ENCODE data around the gene RAD51AP1.
A peak's percentile ranks its signal among the peaks of the same experiment; 100 is the strongest.

RAD51AP1 gene

GRCh38 chr12:4539167-4539870 lies 629 bp downstream of the RAD51AP1 start:
- in situ Hi-C loops (cut with HindIII; ENCODE audit: low pct_ligation_motif_present, low pct_unique_long_range_greater_than_20kb, low sequenced_read_pairs), result no loop called here
- DNase-seq, result peak; percentile 61

- in situ Hi-C loops (cut with HindIII; ENCODE audit: low pct_ligation_motif_present, low pct_unique_long_range_greater_than_20kb, low sequenced_read_pairs), result no loop called here
- no peak for DNase-seq
Observed at GRCh38 chr12:4540170-4540569, 1.5 kb downstream of the RAD51AP1 start.

GRCh38 chr12:4540638-4541037 lies 1.9 kb downstream of the RAD51AP1 start:
- no peak for DNase-seq
- in situ Hi-C loops (cut with HindIII; ENCODE audit: low pct_ligation_motif_present, low pct_unique_long_range_greater_than_20kb, low sequenced_read_pairs), result no loop called here

DNA sequence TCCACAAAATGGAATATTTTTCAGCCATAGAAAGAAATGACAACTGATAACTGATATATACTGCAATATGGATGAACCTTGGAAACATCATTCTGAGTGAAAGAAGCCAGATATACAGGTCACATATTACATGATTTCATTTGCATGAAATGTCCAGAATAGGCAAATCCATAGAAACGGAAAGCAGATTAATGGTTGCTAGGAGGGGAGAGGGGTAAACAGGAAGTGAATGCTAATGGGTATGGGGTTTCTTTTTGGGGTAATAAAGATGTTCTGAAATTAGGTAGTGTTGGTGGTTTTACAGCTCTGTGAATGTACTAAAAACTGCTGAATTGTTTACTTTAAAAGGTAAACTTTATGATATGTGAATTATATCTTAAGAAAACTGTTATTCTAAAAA lies 6.5 kb downstream of the RAD51AP1 start:
- no peak for DNase-seq
- in situ Hi-C loops (cut with HindIII; ENCODE audit: low pct_ligation_motif_present, low pct_unique_long_range_greater_than_20kb, low sequenced_read_pairs), result no loop called here

DNA sequence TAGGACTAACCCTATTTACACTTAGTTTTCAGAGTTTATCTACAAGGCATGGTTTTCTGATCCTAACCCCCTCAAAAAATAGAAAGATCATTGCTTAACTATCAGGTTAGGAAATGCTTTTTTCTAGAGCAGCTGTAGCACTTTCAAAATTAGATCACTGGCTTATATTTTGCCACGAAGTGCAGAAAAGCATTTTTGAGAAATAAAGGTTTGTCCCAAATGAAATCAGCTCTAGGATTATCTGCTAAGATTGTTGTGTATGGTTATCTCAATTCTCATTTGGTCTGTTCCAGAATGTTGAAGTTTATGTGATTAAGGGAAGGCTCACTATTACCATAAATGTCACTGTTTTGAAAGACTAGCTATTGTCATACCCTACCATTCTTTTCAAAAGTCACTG lies 13.5 kb downstream of the RAD51AP1 start:
- in situ Hi-C loops (cut with HindIII; ENCODE audit: low pct_ligation_motif_present, low pct_unique_long_range_greater_than_20kb, low sequenced_read_pairs), result no loop called here
- DNase-seq, result no peak

DNA sequence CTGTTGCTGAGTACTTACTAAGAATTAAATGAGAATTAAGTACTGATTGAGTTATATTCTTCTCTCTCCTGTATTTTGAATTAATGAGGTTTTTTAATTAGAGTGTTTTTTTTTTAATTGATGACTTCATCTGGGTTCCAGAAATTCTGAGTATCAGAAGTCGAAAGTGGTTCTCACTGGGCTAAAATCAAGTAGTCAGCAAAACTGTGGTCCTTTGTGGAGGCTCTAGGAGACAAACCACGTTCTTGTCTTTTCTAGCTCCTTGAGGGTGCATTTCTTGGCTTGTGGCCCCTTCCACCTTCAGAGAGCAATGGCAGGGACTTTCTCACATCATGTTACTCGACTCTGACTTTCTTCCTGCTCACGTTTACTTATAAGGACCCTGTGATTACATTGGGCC lies 15.3 kb downstream of the RAD51AP1 start:
- no peak for DNase-seq

DNA sequence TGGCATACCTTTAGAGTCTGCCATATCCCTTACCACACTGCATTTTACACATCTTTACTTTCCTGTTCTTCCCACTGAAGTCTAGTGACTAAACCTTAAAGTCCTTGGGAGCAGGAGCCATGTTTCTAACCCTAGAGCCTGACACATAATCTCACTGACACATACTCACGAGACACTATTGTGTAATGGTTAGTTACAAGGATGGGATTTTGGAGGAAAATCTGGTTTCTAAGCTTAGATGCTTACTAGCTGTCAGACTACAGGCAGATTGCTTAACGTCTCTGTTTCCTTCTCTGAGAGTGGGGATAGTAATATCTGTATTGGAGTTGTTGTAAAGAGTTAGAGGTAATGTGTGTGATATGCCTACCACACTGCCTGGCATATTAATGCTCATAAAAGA lies 17.1 kb downstream of the RAD51AP1 start:
- in situ Hi-C loops (cut with HindIII; ENCODE audit: low pct_ligation_motif_present, low pct_unique_long_range_greater_than_20kb, low sequenced_read_pairs), result no loop called here

More for the DNA sequence above, 15.3 kb downstream of the RAD51AP1 start:
- in situ Hi-C loops (cut with HindIII; ENCODE audit: low pct_ligation_motif_present, low pct_unique_long_range_greater_than_20kb, low sequenced_read_pairs), result no loop called here

GRCh38 chr12:4556735-4557530 lies 18.2 kb downstream of the RAD51AP1 start:
- DNase-seq, result no peak
- in situ Hi-C loops (cut with HindIII; ENCODE audit: low pct_ligation_motif_present, low pct_unique_long_range_greater_than_20kb, low sequenced_read_pairs), result no loop called here

More for the DNA sequence above, 17.1 kb downstream of the RAD51AP1 start:
- no peak for DNase-seq

GRCh38 chr12:4557586-4557985 lies 18.9 kb downstream of the RAD51AP1 start:
- in situ Hi-C loops (cut with HindIII; ENCODE audit: low pct_ligation_motif_present, low pct_unique_long_range_greater_than_20kb, low sequenced_read_pairs), result no loop called here
- no peak for DNase-seq

- in situ Hi-C loops (cut with HindIII; ENCODE audit: low pct_ligation_motif_present, low pct_unique_long_range_greater_than_20kb, low sequenced_read_pairs), result no loop called here
- DNase-seq, result no peak
Observed at GRCh38 chr12:4558171-4558570, 19.5 kb downstream of the RAD51AP1 start.

- in situ Hi-C loops (cut with HindIII; ENCODE audit: low pct_ligation_motif_present, low pct_unique_long_range_greater_than_20kb, low sequenced_read_pairs), result no loop called here
- DNase-seq, result peak; percentile 84
Observed at GRCh38 chr12:4562034-4562657, 23.5 kb downstream of the RAD51AP1 start, which contains the start of gene DYRK4. TSS of gene DYRK4 (plus strand) at chr12:4562208. CDS start at chr12:4562246, 38 bp downstream.

DNA sequence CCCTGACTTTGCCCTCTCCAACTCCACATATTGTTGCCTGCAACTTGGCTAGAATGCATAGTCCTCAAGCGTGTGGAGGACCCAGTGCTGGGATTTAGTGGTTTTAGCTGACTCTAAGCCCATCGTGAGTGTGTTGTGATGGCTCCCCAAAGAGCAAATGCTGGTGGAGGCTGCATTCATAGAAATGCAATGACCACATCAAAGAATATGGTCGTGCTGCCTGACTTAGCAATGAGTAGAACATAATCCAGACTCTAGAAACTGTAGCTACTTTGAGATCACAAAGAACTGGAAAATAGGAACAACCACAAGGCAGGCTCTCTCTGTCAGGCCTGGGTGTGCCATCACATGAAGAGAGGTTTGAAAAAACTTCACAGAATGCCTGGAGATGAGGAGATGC lies 24.6 kb downstream of the RAD51AP1 start:
- no peak for DNase-seq
- in situ Hi-C loops (cut with HindIII; ENCODE audit: low pct_ligation_motif_present, low pct_unique_long_range_greater_than_20kb, low sequenced_read_pairs), result no loop called here

DNA sequence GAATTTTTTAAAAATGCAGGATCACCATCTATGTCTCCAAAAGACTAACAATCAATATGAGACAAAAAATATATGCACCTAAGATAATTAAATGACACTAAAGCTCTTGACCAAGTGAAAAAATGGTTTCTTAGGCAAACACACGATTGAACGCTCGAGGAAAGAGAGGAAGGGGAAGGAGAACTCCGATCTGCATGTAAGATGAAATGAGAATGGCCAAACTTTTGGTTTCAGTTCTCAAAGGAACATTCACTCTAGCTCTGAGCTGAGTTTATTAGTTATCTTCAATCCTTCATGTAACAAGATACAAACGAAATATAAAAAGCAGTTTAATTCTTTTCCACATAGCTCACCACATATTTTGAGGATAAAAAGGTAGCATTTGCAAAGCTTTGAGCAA lies 26.1 kb downstream of the RAD51AP1 start:
- no peak for DNase-seq
- in situ Hi-C loops (cut with HindIII; ENCODE audit: low pct_ligation_motif_present, low pct_unique_long_range_greater_than_20kb, low sequenced_read_pairs), result no loop called here

GRCh38 chr12:4566474-4566873 lies 27.8 kb downstream of the RAD51AP1 start:
- DNase-seq, result no peak
- in situ Hi-C loops (cut with HindIII; ENCODE audit: low pct_ligation_motif_present, low pct_unique_long_range_greater_than_20kb, low sequenced_read_pairs), result no loop called here

GRCh38 chr12:4567073-4567881 lies 28.6 kb downstream of the RAD51AP1 start:
- no peak for DNase-seq
- in situ Hi-C loops (cut with HindIII; ENCODE audit: low pct_ligation_motif_present, low pct_unique_long_range_greater_than_20kb, low sequenced_read_pairs), result no loop called here

- DNase-seq, result no peak
- in situ Hi-C loops (cut with HindIII; ENCODE audit: low pct_ligation_motif_present, low pct_unique_long_range_greater_than_20kb, low sequenced_read_pairs), result no loop called here
Observed at GRCh38 chr12:4569261-4569660, 30.6 kb downstream of the RAD51AP1 start.

DNA sequence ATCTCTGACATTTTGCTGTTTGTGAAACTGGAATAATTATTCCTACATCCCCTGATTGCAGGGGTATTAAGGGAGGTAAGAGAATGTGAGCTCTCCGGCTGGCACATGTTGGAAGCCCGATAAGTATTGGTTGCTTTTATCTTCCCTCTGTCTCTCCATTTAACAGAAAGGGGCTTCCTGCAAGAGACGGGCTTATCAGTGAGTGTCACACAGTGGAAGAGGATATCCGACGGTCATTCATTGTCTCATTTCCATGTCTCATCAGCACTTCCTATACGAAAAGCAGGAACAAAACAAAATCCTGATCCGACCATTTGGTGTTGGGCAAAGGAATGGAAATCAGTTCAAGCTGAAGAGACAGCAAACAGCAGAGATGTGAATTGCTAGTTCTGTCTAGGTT lies 34.0 kb downstream of the RAD51AP1 start:
- DNase-seq, result no peak
- in situ Hi-C loops (cut with HindIII; ENCODE audit: low pct_ligation_motif_present, low pct_unique_long_range_greater_than_20kb, low sequenced_read_pairs), result no loop called here

- in situ Hi-C loops (cut with HindIII; ENCODE audit: low pct_ligation_motif_present, low pct_unique_long_range_greater_than_20kb, low sequenced_read_pairs), result no loop called here
- peak; percentile 16 for DNase-seq
Observed at GRCh38 chr12:4579305-4580102, 40.8 kb downstream of the RAD51AP1 start.

Measured in ACHN (cell line).